Panc1 (cell line): ENCODE data around the gene DACH2. TPM values are rescaled to one million over a fixed set of nuclear protein-coding genes. Genes with fewer than 3 reads are reported as not detected.

Experiments
- ATAC-seq: fragments of 200-7000 bp; cut with Tn5 transposase; 2 replicates; pipeline ENCODE4 v1.9.1; 2020; ENCODE audit warnings: mild to moderate bottlenecking, moderate library complexity
- BruUV-seq: library from RNA; stranded (reverse); fragments of 400-500 nt; replicated peaks from 2 replicates; lab custom pipeline; 2021; lab: Mats Ljungman, UMichigan
- CTCF ChIA-PET: fragments of 300-600 bp; sonication (Branson Sonifier 250); formaldehyde crosslinking; loops from one replicate; lab custom pipeline; 2022; ENCODE audit warnings: antibody characterized with exemption; lab: Charles Lee
- POLR2A ChIA-PET: fragments of 300-600 bp; sonication (Branson Sonifier 250); formaldehyde crosslinking; loops from one replicate; lab custom pipeline; 2022; ENCODE audit warnings: antibody characterized with exemption; lab: Charles Lee
- DNase-seq: peaks from one replicate; pipeline ENCODE4 v3.0.0-alpha.2; 2010; ENCODE audit warnings: low read depth, low spot score
- H3K27ac ChIP-seq: 2 replicates; pipeline ENCODE4 v1.5.1; 2011; ENCODE audit warnings: mild to moderate bottlenecking, low read length, inconsistent platforms
- H3K27me3 ChIP-seq: fragments of 200-500 bp; sonication (Bioruptor generic); 2 replicates; pipeline ENCODE4 v1.6.0; 2014; ENCODE audit warnings: low read length, inconsistent platforms; ENCODE audit not compliant: control insufficient read depth, insufficient read depth
- H3K36me3 ChIP-seq: fragments of 200-500 bp; sonication (Bioruptor generic); 2 replicates; pipeline ENCODE4 v1.5.1; 2014; ENCODE audit warnings: inconsistent platforms, mild to moderate bottlenecking, low read length, moderate library complexity; ENCODE audit not compliant: control insufficient read depth, insufficient read depth
- H3K4me1 ChIP-seq: 2 replicates; pipeline ENCODE4 v1.5.1; 2011; ENCODE audit warnings: inconsistent platforms, mild to moderate bottlenecking, low read length, moderate library complexity; ENCODE audit not compliant: control insufficient read depth, insufficient read depth
- H3K4me3 ChIP-seq, 2 experiments: 2 replicates each; pipeline ENCODE4 v1.5.1; 2011 to 2012; ENCODE audit warnings: low read depth in 2 of 2, low read length in 2 of 2, mild to moderate bottlenecking in 2 of 2, inconsistent platforms in 1 of 2, moderate library complexity in 1 of 2
- H3K9me3 ChIP-seq: fragments of 200-500 bp; sonication (Bioruptor generic); 2 replicates; pipeline ENCODE4 v1.5.1; 2014; ENCODE audit warnings: low read depth, mild to moderate bottlenecking, inconsistent platforms, low read length, moderate library complexity; ENCODE audit not compliant: control insufficient read depth, insufficient read depth
- POLR2AphosphoS5 ChIP-seq: IDR thresholded peaks from 2 replicates; pipeline ENCODE4 v1.6.1; 2012; ENCODE audit warnings: mild to moderate bottlenecking, low read depth, low read length, moderate library complexity
- SIN3A ChIP-seq: IDR thresholded peaks from 2 replicates; pipeline ENCODE4 v1.6.1; 2012; ENCODE audit warnings: low read depth, mild to moderate bottlenecking, low read length, moderate library complexity, borderline replicate concordance; ENCODE audit not compliant: insufficient read depth
- TCF7L2 ChIP-seq: IDR thresholded peaks from 2 replicates; pipeline ENCODE4 v1.6.1; 2011; ENCODE audit warnings: mild to moderate bottlenecking, low read depth, low read length, inconsistent platforms
- in situ Hi-C: cut with HindIII; loops from 2 replicates; pipeline ENCODE4 v1.10.0; 2016; ENCODE audit warnings: low sequenced_read_pairs, low pct_unique_long_range_greater_than_20kb
- intact Hi-C: fragments of 100-400 bp; cut with micrococcal nuclease; formaldehyde crosslinking; loops from one replicate; pipeline ENCODE4 v1.10.0; 2022; ENCODE audit not compliant: unreplicated experiment
- total RNA-seq: library from RNA; stranded (reverse); gene quantifications from one replicate; pipeline ENCODE4 v1.2.1, GENCODE V29; 2021; ENCODE audit not compliant: unreplicated experiment
- TF ChIP-seq, protein P1 (sequence below), 2 experiments: IDR thresholded peaks; 2 replicates each; pipeline ENCODE4 v1.6.1; 2011 to 2012; ENCODE audit warnings: low read depth in 2 of 2, control low read depth in 1 of 2, low read length in 1 of 2, mild to moderate bottlenecking in 1 of 2, moderate library complexity in 1 of 2; ENCODE audit not compliant: insufficient read depth in 1 of 2
- TF ChIP-seq, protein P2 (sequence below): fragments of 450-650 bp; IDR thresholded peaks from 2 replicates; pipeline ENCODE4 v1.5.1; 2017; ENCODE audit warnings: mild to moderate bottlenecking

DACH2 gene
- total RNA-seq, 1 experiment from 2014 or later = 0.18 TPM

DNA sequence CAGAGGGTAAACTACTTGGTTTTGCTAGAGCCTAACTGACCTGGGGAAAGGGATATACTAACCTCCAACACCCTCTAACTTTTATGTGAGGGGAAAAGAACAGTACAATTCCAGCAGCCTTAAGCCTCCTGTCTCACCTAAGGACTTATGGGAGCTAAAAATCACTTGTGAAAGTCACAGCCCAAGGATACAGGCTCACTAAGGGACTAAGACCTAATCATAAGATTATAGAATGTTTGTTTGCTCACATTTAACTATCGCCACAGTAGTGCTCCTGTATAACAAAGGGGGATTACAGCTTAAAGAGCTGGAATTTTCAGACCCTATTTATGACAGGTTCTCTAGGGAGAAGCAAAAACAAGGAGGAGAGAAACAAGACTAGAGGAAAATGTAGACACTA is 548.7 kb downstream of the DACH2 start:
- in situ Hi-C loops (no loop called here), intact Hi-C loops (no loop called here)
- Histone ChIP-seq H3K4me1 (no peaks in the 10 kb centered on the region), H3K27me3 (no peaks in the 10 kb centered on the region), H3K27ac (no peak overlapping the region), H3K36me3 (no peaks in the 10 kb centered on the region), H3K9me3 (no peaks in the 10 kb centered on the region), H3K4me3 (no peak overlapping the region)
- BruUV-seq = no TSS peak
- ChIA-PET CTCF (no interaction called here), POLR2A (no interaction called here)
- DNase-seq = no peak
- TF ChIP-seq TCF7L2 = no peak
- TF ChIP-seq POLR2AphosphoS5 = no peak
- TF ChIP-seq SIN3A = no peak
- TF ChIP-seq, protein P1, sequence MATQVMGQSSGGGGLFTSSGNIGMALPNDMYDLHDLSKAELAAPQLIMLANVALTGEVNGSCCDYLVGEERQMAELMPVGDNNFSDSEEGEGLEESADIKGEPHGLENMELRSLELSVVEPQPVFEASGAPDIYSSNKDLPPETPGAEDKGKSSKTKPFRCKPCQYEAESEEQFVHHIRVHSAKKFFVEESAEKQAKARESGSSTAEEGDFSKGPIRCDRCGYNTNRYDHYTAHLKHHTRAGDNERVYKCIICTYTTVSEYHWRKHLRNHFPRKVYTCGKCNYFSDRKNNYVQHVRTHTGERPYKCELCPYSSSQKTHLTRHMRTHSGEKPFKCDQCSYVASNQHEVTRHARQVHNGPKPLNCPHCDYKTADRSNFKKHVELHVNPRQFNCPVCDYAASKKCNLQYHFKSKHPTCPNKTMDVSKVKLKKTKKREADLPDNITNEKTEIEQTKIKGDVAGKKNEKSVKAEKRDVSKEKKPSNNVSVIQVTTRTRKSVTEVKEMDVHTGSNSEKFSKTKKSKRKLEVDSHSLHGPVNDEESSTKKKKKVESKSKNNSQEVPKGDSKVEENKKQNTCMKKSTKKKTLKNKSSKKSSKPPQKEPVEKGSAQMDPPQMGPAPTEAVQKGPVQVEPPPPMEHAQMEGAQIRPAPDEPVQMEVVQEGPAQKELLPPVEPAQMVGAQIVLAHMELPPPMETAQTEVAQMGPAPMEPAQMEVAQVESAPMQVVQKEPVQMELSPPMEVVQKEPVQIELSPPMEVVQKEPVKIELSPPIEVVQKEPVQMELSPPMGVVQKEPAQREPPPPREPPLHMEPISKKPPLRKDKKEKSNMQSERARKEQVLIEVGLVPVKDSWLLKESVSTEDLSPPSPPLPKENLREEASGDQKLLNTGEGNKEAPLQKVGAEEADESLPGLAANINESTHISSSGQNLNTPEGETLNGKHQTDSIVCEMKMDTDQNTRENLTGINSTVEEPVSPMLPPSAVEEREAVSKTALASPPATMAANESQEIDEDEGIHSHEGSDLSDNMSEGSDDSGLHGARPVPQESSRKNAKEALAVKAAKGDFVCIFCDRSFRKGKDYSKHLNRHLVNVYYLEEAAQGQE (IDR thresholded peaks at IDR 0.05; ENCODE audit: insufficient read depth in 1 of 2, low read depth in 2 of 2, low read length in 1 of 2) = no peak
- TF ChIP-seq, protein P2, sequence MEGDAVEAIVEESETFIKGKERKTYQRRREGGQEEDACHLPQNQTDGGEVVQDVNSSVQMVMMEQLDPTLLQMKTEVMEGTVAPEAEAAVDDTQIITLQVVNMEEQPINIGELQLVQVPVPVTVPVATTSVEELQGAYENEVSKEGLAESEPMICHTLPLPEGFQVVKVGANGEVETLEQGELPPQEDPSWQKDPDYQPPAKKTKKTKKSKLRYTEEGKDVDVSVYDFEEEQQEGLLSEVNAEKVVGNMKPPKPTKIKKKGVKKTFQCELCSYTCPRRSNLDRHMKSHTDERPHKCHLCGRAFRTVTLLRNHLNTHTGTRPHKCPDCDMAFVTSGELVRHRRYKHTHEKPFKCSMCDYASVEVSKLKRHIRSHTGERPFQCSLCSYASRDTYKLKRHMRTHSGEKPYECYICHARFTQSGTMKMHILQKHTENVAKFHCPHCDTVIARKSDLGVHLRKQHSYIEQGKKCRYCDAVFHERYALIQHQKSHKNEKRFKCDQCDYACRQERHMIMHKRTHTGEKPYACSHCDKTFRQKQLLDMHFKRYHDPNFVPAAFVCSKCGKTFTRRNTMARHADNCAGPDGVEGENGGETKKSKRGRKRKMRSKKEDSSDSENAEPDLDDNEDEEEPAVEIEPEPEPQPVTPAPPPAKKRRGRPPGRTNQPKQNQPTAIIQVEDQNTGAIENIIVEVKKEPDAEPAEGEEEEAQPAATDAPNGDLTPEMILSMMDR = no peak
- no peak for ATAC-seq

DNA sequence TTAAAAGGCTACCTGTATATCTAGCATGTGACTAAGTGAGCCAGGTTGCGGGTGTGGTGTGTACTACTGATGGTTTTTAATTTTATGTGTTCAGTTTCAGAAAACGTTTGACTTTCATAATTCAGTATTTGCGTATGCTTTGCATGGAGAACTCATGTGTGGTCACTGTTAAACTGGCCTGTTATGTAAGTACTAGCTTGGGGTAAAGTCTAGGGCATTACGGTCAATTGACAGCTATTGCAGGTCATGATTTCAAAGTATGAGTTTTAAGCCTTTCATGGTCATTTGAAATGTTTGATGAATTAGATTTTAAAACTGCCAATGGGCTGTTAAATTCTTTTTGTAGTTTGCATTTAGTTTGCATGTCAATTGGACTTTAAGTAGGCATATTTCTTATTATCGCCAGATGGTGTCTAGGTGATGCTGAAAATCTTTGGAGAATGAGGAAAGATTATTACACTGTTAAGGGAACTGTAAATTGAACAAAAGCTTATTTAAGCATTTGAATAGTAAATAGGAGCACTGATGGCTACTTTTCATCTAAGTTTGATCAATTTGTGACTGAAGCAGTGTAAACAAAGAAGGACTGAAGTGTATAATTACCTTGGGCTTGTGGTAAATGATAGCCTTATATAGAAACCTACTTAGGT is 563.4 kb downstream of the DACH2 start:
- Histone ChIP-seq H3K4me1 (no peaks in the 10 kb centered on the region), H3K27ac (no peak overlapping the region), H3K36me3 (no peaks in the 10 kb centered on the region), H3K27me3 (no peaks in the 10 kb centered on the region), H3K4me3 (no peak overlapping the region), H3K9me3 (no peaks in the 10 kb centered on the region)
- intact Hi-C loops = no loop called here
- ATAC-seq = no peak
- TF ChIP-seq SIN3A (no peak), TCF7L2 (no peak)
- in situ Hi-C loops = no loop called here
- POLR2A ChIA-PET = no interaction called here
- no TSS peak for BruUV-seq
- no peak for DNase-seq
- CTCF ChIA-PET = no interaction called here

DNA sequence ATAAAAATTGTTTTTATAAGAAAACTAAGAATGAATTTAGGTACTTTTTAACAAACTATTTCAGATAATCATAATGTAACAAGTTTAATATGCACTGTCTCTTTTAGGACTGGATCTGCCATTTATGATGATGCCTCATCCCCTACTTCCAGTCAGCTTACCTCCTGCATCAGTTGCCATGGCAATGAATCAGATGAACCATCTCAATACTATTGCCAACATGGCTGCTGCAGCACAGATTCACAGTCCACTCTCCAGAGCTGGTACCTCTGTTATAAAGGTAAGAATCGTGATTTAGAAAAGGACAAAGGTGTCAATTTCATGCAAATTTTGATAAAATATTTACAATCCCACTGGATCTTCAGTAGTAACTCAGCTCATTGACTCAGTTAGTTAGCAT is 566.2 kb downstream of the DACH2 start:
- no TSS peak for BruUV-seq
- H3K27me3 ChIP-seq = no peaks in the 10 kb centered on the region
- DNase-seq (no peak), ATAC-seq (no peak)
- no peak overlapping the region for H3K27ac ChIP-seq
- intact Hi-C loops = no loop called here
- no peaks in the 10 kb centered on the region for H3K9me3 ChIP-seq
- ChIA-PET CTCF (no interaction called here), POLR2A (no interaction called here)
- TF ChIP-seq, protein P2 = no peak
- no peak for TF ChIP-seq TCF7L2
- no peak for TF ChIP-seq SIN3A
- TF ChIP-seq POLR2AphosphoS5 = no peak
- TF ChIP-seq, protein P1 (IDR thresholded peaks at IDR 0.05; ENCODE audit: insufficient read depth in 1 of 2, low read depth in 2 of 2, low read length in 1 of 2) = no peak
- no peak overlapping the region for H3K4me3 ChIP-seq
- no peaks in the 10 kb centered on the region for H3K4me1 ChIP-seq
- in situ Hi-C loops = no loop called here
- H3K36me3 ChIP-seq = no peaks in the 10 kb centered on the region
